BE2C (cell line): Measurements from ENCODE around the gene CAMTA1.

Source experiments
- DNase-seq: peaks from one replicate; pipeline ENCODE4 v3.0.0-alpha.2; 2020
- H3K27me3 ChIP-seq: fragments of 250-450 bp; sonication (Bioruptor Pico); 2 replicates; pipeline ENCODE4 v1.5.1; 2020; ENCODE audit warnings: mild to moderate bottlenecking
- H3K36me3 ChIP-seq: fragments of 250-450 bp; sonication (Bioruptor Pico); 2 replicates; pipeline ENCODE4 v1.5.1; 2020; ENCODE audit warnings: mild to moderate bottlenecking
- H3K4me1 ChIP-seq: fragments of 250-450 bp; sonication (Bioruptor Pico); 2 replicates; pipeline ENCODE4 v1.5.1; 2020
- H3K4me3 ChIP-seq: 2 replicates; pipeline ENCODE4 v1.5.1; 2011; ENCODE audit warnings: low read depth, low read length
- H3K9me3 ChIP-seq: fragments of 250-450 bp; sonication (Bioruptor Pico); 2 replicates; pipeline ENCODE4 v1.5.1; 2020
- TF ChIP-seq, protein P1 (sequence below): IDR thresholded peaks from 2 replicates; pipeline ENCODE4 v1.5.1; 2012; ENCODE audit warnings: mild to moderate bottlenecking, low read depth, low read length

Gene CAMTA1

DNA sequence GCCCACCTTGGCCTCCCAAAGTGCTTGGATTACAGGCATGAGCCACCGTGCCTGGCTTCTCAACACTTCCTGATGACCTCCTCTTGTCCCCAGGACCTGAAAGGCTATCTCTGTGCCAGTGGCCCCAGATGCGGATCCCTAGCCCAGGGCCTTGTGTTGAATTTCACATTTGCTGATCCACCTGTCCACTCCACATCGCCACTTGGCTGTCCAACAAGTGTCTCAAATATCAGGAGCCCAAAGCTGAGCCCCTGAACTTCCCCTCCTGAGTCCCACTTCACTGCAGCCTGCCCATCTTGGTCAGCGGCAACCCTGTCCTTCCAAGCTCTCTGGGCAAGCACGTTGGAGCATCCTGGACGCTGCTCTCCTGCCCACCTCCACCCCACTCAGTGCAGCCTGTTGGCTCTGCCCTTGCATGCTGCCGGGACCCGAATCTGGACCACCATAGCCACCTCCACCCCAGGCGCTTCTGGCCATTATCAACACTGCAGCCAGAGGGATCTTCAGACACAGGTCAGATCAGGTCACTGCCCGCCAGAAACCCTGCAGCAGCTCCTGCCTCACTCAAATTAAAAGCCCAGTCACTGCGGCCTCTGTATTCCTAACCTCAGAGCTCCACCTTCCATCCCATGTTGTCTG is 633.3 kb downstream of the CAMTA1 start:
- Histone ChIP-seq H3K27me3 (no peaks in the 10 kb centered on the region), H3K4me1 (no peaks in the 10 kb centered on the region), H3K36me3 (no peaks in the 10 kb centered on the region), H3K9me3 (no peaks in the 10 kb centered on the region), H3K4me3 (no peak overlapping the region)
- TF ChIP-seq, protein P1, sequence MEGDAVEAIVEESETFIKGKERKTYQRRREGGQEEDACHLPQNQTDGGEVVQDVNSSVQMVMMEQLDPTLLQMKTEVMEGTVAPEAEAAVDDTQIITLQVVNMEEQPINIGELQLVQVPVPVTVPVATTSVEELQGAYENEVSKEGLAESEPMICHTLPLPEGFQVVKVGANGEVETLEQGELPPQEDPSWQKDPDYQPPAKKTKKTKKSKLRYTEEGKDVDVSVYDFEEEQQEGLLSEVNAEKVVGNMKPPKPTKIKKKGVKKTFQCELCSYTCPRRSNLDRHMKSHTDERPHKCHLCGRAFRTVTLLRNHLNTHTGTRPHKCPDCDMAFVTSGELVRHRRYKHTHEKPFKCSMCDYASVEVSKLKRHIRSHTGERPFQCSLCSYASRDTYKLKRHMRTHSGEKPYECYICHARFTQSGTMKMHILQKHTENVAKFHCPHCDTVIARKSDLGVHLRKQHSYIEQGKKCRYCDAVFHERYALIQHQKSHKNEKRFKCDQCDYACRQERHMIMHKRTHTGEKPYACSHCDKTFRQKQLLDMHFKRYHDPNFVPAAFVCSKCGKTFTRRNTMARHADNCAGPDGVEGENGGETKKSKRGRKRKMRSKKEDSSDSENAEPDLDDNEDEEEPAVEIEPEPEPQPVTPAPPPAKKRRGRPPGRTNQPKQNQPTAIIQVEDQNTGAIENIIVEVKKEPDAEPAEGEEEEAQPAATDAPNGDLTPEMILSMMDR: no peak
- DNase-seq: no peak

DNA sequence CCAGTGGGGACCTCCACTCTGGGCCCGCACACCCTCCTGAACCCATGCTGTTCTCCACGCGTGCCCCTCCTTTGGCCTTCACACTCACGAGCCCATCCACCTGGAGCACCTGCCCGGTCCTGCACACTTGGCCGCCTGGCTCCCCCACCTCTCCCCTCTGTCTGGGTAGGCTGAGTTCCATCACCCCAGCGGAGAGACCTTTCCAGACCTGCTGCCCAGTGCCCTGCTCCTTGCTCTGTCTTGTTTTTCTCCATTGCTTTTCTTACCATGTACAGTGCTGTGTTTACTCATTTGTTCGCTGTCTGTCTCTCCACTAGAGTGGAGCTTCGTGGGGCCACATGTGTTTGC is 634.8 kb downstream of the CAMTA1 start:
- TF ChIP-seq, protein P1: no peak
- DNase-seq: no peak
- no peaks in the 10 kb centered on the region for H3K36me3 ChIP-seq
- H3K27me3 ChIP-seq: no peaks in the 10 kb centered on the region
- H3K4me3 ChIP-seq: no peak overlapping the region
- H3K9me3 ChIP-seq: no peaks in the 10 kb centered on the region
- H3K4me1 ChIP-seq: no peaks in the 10 kb centered on the region

GRCh38 chr1:7420470-7421100 is 635.3 kb downstream of the CAMTA1 start:
- Histone ChIP-seq H3K27me3 (no peaks in the 10 kb centered on the region), H3K36me3 (no peaks in the 10 kb centered on the region)
- TF ChIP-seq, protein P1: no peak

GRCh38 chr1:7421471-7422075 is 636.3 kb downstream of the CAMTA1 start:
- TF ChIP-seq, protein P1: no peak
- no peak for DNase-seq
- no peaks in the 10 kb centered on the region for H3K9me3 ChIP-seq
- H3K4me1 ChIP-seq: no peaks in the 10 kb centered on the region
- H3K4me3 ChIP-seq: no peak overlapping the region
- H3K36me3 ChIP-seq: no peaks in the 10 kb centered on the region
- no peaks in the 10 kb centered on the region for H3K27me3 ChIP-seq

More at GRCh38 chr1:7420470-7421100, 635.3 kb downstream of the CAMTA1 start:
- no peaks in the 10 kb centered on the region for H3K9me3 ChIP-seq
- H3K4me3 ChIP-seq: no peak overlapping the region
- H3K4me1 ChIP-seq: no peaks in the 10 kb centered on the region
- DNase-seq: no peak

- no peak for DNase-seq
- Histone ChIP-seq H3K4me1 (no peaks in the 10 kb centered on the region), H3K4me3 (no peak overlapping the region), H3K27me3 (no peaks in the 10 kb centered on the region), H3K9me3 (no peaks in the 10 kb centered on the region), H3K36me3 (no peaks in the 10 kb centered on the region)
- TF ChIP-seq, protein P1: no peak
These were observed 636.8 kb downstream of the CAMTA1 start for GRCh38 chr1:7422081-7422480.

GRCh38 chr1:7422561-7422960 is 637.3 kb downstream of the CAMTA1 start:
- Histone ChIP-seq H3K9me3 (no peaks in the 10 kb centered on the region), H3K36me3 (no peaks in the 10 kb centered on the region), H3K27me3 (no peaks in the 10 kb centered on the region), H3K4me1 (no peaks in the 10 kb centered on the region), H3K4me3 (no peak overlapping the region)
- DNase-seq: no peak
- TF ChIP-seq, protein P1: no peak
